Endodermal cell (in vitro differentiated cells): ENCODE results near the gene GRM5. TPM values are rescaled to one million over a fixed set of nuclear protein-coding genes. Genes with fewer than 3 reads are reported as not detected.

Experiments
- DNase-seq: peaks from one replicate; pipeline ENCODE4 v3.0.0-alpha.2; 2017
- H3K27ac ChIP-seq: 2 replicates; pipeline ENCODE4 v1.5.1; 2013; ENCODE audit warnings: mild to moderate bottlenecking, low read depth, low read length, moderate library complexity
- H3K27me3 ChIP-seq: 2 replicates; pipeline ENCODE4 v1.6.1; 2013; ENCODE audit warnings: mild to moderate bottlenecking, low read length, moderate library complexity; ENCODE audit not compliant: insufficient read depth, control insufficient read depth, poor library complexity, severe bottlenecking
- H3K36me3 ChIP-seq: 2 replicates; pipeline ENCODE4 v1.7.0; 2013; ENCODE audit warnings: mild to moderate bottlenecking, low read length, moderate library complexity; ENCODE audit not compliant: control insufficient read depth, insufficient read depth
- H3K4me1 ChIP-seq: one replicate; pipeline ENCODE4 v1.7.0; 2013; ENCODE audit warnings: low read length; ENCODE audit not compliant: control insufficient read depth, insufficient read depth
- H3K4me3 ChIP-seq: 2 replicates; pipeline ENCODE4 v1.5.1; 2013; ENCODE audit warnings: mild to moderate bottlenecking, low read length, moderate library complexity
- H3K9ac ChIP-seq: 2 replicates; pipeline ENCODE4 v1.6.1; 2013; ENCODE audit warnings: mild to moderate bottlenecking, low read length, moderate library complexity; ENCODE audit not compliant: poor library complexity, severe bottlenecking; ENCODE audit errors: extremely low read depth
- H3K9me3 ChIP-seq: 2 replicates; pipeline ENCODE4 v1.6.1; 2013; ENCODE audit warnings: mild to moderate bottlenecking, low read length, moderate library complexity; ENCODE audit not compliant: control insufficient read depth
- H3K27ac Mint-ChIP-seq: 2 replicates; pipeline ENCODE4 v1.8.0; 2020; ENCODE audit warnings: mixed read lengths
- H3K27me3 Mint-ChIP-seq: 2 replicates; pipeline ENCODE4 v1.8.0; 2021; ENCODE audit warnings: mild to moderate bottlenecking, mixed read lengths; ENCODE audit not compliant: insufficient read depth
- H3K36me3 Mint-ChIP-seq: 2 replicates; pipeline ENCODE4 v1.8.0; 2020; ENCODE audit warnings: low read depth, mixed read lengths
- H3K4me1 Mint-ChIP-seq: 2 replicates; pipeline ENCODE4 v1.8.0; 2020; ENCODE audit warnings: mixed read lengths
- H3K4me3 Mint-ChIP-seq: 2 replicates; pipeline ENCODE4 v1.8.0; 2020; ENCODE audit warnings: mild to moderate bottlenecking, moderate library complexity, mixed read lengths
- H3K9me3 Mint-ChIP-seq: 2 replicates; pipeline ENCODE4 v1.8.0; 2020; ENCODE audit warnings: mild to moderate bottlenecking, mixed read lengths
- WGBS, 2 experiments: methylation state at CpG; one replicate each; pipeline versions ENCODE4 v1.1.5 to v1.1.7; 2013; ENCODE audit warnings: missing lambda C conversion rate in 2 of 2, mixed read lengths in 1 of 2; ENCODE audit not compliant: insufficient coverage in 1 of 2, insufficient read length in 1 of 2; 5-methylcytosine and 5-hydroxymethylcytosine counted together
- total RNA-seq, 2 donors: library from RNA; stranded (reverse); fragmentation: NEBNext Ultra II Directional in 1 of 2; extraction: Animal tissue kit (Norgen Biotek cat#: 25700) in 1 of 2; gene quantifications; 2 replicates in 1 of 2; 3 replicates in 1 of 2; pipeline ENCODE4 v1.2.1, GENCODE V29; 2021
- TF ChIP-seq, protein P1 (sequence below): fragments of 200-600 bp; sonication (generic); conservative IDR thresholded peaks from 2 replicates; pipeline ENCODE4 v1.5.0; 2021; ENCODE audit warnings: antibody characterized with exemption, mild to moderate bottlenecking

The GRM5 gene
- total RNA-seq, 2 donors from 2014 or later, result 0.07 to 0.09 TPM

DNA sequence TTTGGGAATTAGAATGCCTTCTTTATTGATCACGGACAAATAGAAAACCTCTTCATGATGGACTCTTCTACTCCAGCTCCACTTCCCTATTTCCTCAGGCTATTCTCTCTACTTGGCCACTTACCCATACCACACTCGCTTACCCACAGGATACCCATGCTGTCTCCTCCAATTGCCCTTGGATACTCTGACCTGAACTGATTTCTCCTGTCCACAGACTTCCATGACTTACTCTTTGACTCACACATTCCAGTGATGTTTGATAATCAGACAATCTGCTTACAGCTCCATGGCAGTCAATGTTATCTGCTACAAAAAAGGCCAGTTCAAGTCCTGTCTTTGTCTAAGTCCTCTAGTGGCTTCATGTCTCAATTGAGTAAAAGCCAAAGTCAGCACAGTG lies 436.3 kb downstream of the GRM5 start:
- 92 to 94% methylated on average over 2 of the region's 2 CpGs for WGBS, 2 experiments

DNA sequence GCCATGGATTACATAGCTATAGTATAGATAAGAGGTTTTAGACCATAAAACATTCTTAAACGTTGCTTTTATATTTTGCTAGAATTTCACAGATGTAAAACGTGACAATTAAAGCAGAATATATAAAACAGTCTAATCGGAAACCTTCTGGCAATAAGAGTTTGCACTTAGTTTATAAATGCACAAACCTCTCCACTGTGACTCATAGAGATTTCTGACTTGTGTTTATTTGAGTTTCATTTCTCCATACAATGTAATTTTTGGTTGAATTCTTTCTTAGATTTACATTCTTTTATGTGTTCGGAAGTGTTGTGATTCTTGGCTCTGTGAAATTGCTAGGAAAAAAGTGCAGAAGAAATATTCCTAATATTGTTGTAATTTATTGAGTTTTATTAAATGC lies 439.6 kb downstream of the GRM5 start:
- no peak overlapping the region for H3K27ac Mint-ChIP-seq
- TF ChIP-seq, protein P1, sequence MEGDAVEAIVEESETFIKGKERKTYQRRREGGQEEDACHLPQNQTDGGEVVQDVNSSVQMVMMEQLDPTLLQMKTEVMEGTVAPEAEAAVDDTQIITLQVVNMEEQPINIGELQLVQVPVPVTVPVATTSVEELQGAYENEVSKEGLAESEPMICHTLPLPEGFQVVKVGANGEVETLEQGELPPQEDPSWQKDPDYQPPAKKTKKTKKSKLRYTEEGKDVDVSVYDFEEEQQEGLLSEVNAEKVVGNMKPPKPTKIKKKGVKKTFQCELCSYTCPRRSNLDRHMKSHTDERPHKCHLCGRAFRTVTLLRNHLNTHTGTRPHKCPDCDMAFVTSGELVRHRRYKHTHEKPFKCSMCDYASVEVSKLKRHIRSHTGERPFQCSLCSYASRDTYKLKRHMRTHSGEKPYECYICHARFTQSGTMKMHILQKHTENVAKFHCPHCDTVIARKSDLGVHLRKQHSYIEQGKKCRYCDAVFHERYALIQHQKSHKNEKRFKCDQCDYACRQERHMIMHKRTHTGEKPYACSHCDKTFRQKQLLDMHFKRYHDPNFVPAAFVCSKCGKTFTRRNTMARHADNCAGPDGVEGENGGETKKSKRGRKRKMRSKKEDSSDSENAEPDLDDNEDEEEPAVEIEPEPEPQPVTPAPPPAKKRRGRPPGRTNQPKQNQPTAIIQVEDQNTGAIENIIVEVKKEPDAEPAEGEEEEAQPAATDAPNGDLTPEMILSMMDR, result no peak
- WGBS, 2 experiments, result 83 to 100% methylated on average over 2 to 4 of the region's 4 CpGs
- no peaks in the 10 kb centered on the region for H3K36me3 ChIP-seq
- no peaks in the 10 kb centered on the region for H3K9me3 ChIP-seq
- peaks cover 7% of the 10 kb centered on the region for H3K27me3 Mint-ChIP-seq
- H3K4me3 Mint-ChIP-seq, result no peak overlapping the region
- no peak overlapping the region for H3K27ac ChIP-seq
- peaks cover 3% of the 10 kb centered on the region for H3K4me1 ChIP-seq
- H3K9me3 Mint-ChIP-seq, result no peaks in the 10 kb centered on the region
- H3K4me3 ChIP-seq, result no peak overlapping the region
- H3K27me3 ChIP-seq, result no peaks in the 10 kb centered on the region
- no peak for DNase-seq
- peaks cover 14% of the 10 kb centered on the region for H3K4me1 Mint-ChIP-seq
- no peaks in the 10 kb centered on the region for H3K36me3 Mint-ChIP-seq
- no peak overlapping the region for H3K9ac ChIP-seq

More for the DNA sequence above, 436.3 kb downstream of the GRM5 start:
- Histone ChIP-seq H3K36me3 (no peaks in the 10 kb centered on the region), H3K9me3 (no peaks in the 10 kb centered on the region), H3K4me1 (peaks cover 7% of the 10 kb centered on the region), H3K9ac (no peak overlapping the region), H3K27ac (no peak overlapping the region), H3K27me3 (no peaks in the 10 kb centered on the region), H3K4me3 (no peak overlapping the region)
- peaks cover 7% of the 10 kb centered on the region for H3K27me3 Mint-ChIP-seq
- H3K9me3 Mint-ChIP-seq, result no peaks in the 10 kb centered on the region
- TF ChIP-seq, protein P1, result no peak
- H3K36me3 Mint-ChIP-seq, result no peaks in the 10 kb centered on the region
- H3K27ac Mint-ChIP-seq, result no peak overlapping the region
- H3K4me3 Mint-ChIP-seq, result no peak overlapping the region
- DNase-seq, result no peak
- peaks cover 21% of the 10 kb centered on the region for H3K4me1 Mint-ChIP-seq

DNA sequence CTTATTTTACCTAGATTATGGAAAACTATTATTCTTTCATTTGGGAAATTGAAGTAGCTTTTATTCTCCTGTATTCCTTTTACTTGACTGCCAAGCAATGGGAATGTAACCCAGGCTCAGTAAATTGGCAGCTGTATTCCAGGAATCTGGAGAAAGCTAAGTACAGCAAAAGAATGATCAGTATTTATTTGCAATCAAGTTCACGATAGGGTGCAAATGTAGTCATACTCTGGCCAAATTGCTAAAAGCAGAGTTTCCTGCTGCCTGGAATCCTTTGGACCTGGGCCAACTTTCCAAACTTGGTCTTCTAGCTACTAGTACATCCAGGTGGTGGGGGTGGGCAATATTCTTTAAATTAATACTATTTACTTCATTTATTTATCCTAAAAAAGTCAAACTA lies 442.3 kb downstream of the GRM5 start:
- peaks cover 4% of the 10 kb centered on the region for H3K27me3 Mint-ChIP-seq
- Histone ChIP-seq H3K9ac (no peak overlapping the region), H3K4me3 (no peak overlapping the region), H3K4me1 (no peaks in the 10 kb centered on the region), H3K9me3 (no peaks in the 10 kb centered on the region), H3K27me3 (no peaks in the 10 kb centered on the region), H3K36me3 (no peaks in the 10 kb centered on the region), H3K27ac (no peak overlapping the region)
- H3K4me3 Mint-ChIP-seq, result no peak overlapping the region
- H3K36me3 Mint-ChIP-seq, result no peaks in the 10 kb centered on the region
- 0% methylated on average over 1 of the region's 1 CpG; no CpG with 5 or more reads in 1 of the 2 experiments for WGBS, 2 experiments
- no peak overlapping the region for H3K27ac Mint-ChIP-seq
- TF ChIP-seq, protein P1, result no peak
- no peaks in the 10 kb centered on the region for H3K9me3 Mint-ChIP-seq
- H3K4me1 Mint-ChIP-seq, result peaks cover 8% of the 10 kb centered on the region
- no peak for DNase-seq
